Skeletal muscle tissue (tissue), 4 donors: ENCODE data around the gene OIP5. TPM values are rescaled to one million over a fixed set of nuclear protein-coding genes. Genes with fewer than 3 reads are reported as not detected.
A peak's percentile ranks its signal among the peaks of the same experiment; 100 is the strongest.
"Not testable (repeated sequence)": the region's sequence is repeated elsewhere in the genome, so short reads cannot be mapped to it uniquely, and the experiment has no call there.

Experiments
- H3K27ac ChIP-seq: one replicate; pipeline ENCODE4 v1.7.0; 2013; ENCODE audit warnings: mild to moderate bottlenecking, low read depth, low read length, inconsistent platforms
- H3K27me3 ChIP-seq, 3 donors: one replicate each; pipeline ENCODE4 v1.7.0; 2013; ENCODE audit warnings: low read length in 3 of 3; ENCODE audit not compliant: control insufficient read depth in 3 of 3, insufficient read depth in 3 of 3
- H3K36me3 ChIP-seq, 3 donors: one replicate each; pipeline ENCODE4 v1.7.0; 2013; ENCODE audit warnings: low read length in 3 of 3; ENCODE audit not compliant: control insufficient read depth in 3 of 3, insufficient read depth in 3 of 3
- H3K4me1 ChIP-seq, 3 donors: one replicate each; pipeline ENCODE4 v1.7.0; 2013; ENCODE audit warnings: low read length in 3 of 3, mild to moderate bottlenecking in 3 of 3; ENCODE audit not compliant: control insufficient read depth in 3 of 3, insufficient read depth in 3 of 3
- H3K4me3 ChIP-seq, 3 donors: one replicate each; pipeline ENCODE4 v1.7.0; 2013; ENCODE audit warnings: low read length in 3 of 3
- H3K9ac ChIP-seq, 3 donors: one replicate each; pipeline ENCODE4 v1.7.0; 2013; ENCODE audit warnings: low read length in 3 of 3, mild to moderate bottlenecking in 3 of 3, moderate library complexity in 2 of 3, low read depth in 1 of 3
- H3K9me3 ChIP-seq, 3 donors: one replicate each; pipeline ENCODE4 v1.7.0; 2013; ENCODE audit warnings: low read length in 3 of 3; ENCODE audit not compliant: control insufficient read depth in 3 of 3
- total RNA-seq: library from RNA; depleted of rRNA; stranded (reverse); fragments of >200 nt; gene quantifications from one replicate; pipeline ENCODE4 v1.2.3, GENCODE V29; 2014
- donor health status: Osteomylitis.

Gene OIP5
- total RNA-seq, 1 donor from 2014 or later = 3.7 TPM

DNA sequence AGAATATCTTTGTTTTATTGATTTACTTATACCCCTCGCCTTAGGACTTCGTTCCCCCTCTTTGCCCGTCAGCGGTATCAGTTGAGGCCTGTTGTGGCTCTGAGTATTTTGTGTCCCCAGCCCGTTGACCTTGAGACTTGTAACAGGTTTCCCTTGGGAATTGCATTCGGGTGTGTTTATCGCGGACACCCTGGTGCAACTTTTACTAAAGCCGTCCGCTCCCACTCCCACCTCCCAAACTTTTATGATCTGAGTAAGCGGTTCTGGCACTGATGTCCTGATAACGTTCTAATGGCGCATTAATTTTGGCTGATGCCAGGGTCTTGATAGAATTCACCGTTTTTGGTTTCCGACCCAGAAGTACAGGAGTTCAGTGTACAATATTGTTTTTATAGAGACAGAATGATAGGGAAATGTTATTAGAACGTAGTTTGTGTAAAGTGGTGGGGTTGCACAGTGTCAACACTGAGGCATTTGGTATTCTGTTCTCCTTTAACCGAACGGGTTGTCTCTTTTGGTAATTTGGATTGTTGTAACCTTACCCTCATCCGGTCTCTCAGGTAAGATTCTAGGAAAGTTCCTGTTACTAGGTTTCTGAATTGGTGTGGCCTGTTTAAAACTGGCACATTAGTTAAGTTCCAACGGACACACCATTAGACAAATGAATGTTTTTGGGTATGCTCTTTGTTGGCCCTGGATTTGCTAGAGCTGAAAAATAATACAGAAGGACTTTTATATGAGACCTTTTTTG lies 47.8 kb downstream of the OIP5 start:
- peaks cover 23 to 39% (median 35%) of the 10 kb centered on the region in 3 donors for H3K36me3 ChIP-seq
- peak overlapping the region; percentile 84 to 96 (median 93) for H3K4me3 ChIP-seq
- peak overlapping the region; percentile 87 to 97 (median 94) for H3K9ac ChIP-seq
- no peaks in the 10 kb centered on the region for H3K27me3 ChIP-seq
- H3K27ac ChIP-seq = peak overlapping the region; percentile 88
- no peaks in the 10 kb centered on the region for H3K9me3 ChIP-seq
- peaks cover 8 to 28% (median 14%) of the 10 kb centered on the region in 3 donors for H3K4me1 ChIP-seq

DNA sequence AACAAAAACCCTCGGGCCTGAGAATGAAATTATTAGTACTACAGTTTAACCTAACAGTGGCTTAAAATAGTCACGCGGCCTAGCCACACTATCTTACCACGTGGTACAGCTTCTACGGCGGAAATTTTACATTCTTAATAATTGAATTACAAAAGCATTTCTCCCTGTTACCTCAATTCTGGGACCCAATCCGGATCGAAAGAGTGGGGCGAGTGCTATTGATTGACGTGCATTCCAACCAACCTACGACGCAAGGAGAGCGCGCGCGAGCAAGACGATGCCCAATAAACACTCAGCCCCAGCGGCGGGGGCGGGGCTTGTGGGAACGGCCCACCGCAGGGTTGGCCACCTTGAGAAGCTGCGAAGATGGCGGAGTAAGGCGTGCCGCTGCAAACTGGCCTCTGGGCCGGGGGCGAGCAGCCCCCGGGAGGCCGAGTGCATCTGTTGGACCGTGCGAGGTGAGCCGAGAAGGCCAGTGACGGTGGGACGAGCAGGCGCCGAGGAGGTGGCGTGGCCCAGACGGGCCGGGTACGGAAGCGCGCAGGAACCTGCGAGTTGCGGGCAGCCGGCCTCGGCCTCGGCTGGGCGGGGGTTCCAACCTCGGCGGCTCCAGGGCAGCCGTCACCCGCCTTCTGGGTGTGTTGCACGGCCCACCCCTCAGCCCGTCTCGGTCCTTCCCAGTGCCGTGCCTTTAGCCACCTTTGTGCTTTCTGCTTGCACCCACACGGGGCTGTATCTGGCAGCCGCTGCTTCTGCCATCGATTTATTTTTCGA lies 48.6 kb downstream of the OIP5 start:
- H3K27me3 ChIP-seq = no peaks in the 10 kb centered on the region
- H3K27ac ChIP-seq = peak overlapping the region; percentile 88
- peak overlapping the region; percentile 87 to 97 (median 94) for H3K9ac ChIP-seq
- H3K4me1 ChIP-seq = peaks cover 8 to 28% (median 14%) of the 10 kb centered on the region in 3 donors
- peak overlapping the region; percentile 84 to 96 (median 93) for H3K4me3 ChIP-seq
- no peaks in the 10 kb centered on the region for H3K9me3 ChIP-seq
- peaks cover 23 to 43% (median 38%) of the 10 kb centered on the region in 3 donors for H3K36me3 ChIP-seq

DNA sequence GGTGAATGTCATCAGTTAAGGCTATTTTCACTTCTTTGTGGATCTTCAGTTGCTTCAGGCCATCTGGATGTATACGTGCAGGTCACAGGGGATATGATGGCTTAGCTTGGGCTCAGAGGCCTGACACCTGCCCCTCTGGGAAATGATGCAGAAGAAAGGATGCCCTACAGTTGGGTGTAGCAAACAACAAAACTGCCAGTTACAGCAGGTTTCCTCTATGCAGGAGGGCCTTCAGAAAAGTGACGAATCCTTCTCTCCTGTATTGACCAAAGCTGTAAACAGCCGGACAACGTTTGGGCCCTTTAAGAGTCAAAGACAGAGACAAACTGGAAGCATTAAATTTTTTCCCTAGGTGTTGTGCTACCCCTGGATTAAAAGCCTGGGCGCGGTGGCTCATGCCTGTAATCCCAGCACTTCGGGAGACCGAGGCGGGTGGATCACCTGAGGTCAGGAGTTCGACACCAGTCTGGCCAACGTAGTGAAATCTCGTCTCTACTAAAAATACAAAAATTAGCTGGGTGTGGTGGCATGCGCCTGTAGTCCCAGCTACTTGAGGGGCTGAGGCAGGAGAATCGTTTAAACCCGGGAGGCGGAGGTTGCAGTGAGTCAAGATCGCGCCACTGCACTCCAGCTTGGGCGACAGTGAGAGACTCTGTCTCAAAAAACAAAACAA lies 49.3 kb downstream of the OIP5 start:
- Histone ChIP-seq H3K36me3 (peaks cover 16 to 39% (median 34%) of the 10 kb centered on the region in 3 donors), H3K4me1 (peaks cover 8 to 21% (median 10%) of the 10 kb centered on the region in 3 donors), H3K9ac (peak overlapping the region; percentile 87 to 97 (median 94)), H3K27ac (peak overlapping the region; percentile 88), H3K4me3 (peak overlapping the region; percentile 84 to 96 (median 93))
- H3K27me3 ChIP-seq, H3K9me3 ChIP-seq: not testable (repeated sequence)

DNA sequence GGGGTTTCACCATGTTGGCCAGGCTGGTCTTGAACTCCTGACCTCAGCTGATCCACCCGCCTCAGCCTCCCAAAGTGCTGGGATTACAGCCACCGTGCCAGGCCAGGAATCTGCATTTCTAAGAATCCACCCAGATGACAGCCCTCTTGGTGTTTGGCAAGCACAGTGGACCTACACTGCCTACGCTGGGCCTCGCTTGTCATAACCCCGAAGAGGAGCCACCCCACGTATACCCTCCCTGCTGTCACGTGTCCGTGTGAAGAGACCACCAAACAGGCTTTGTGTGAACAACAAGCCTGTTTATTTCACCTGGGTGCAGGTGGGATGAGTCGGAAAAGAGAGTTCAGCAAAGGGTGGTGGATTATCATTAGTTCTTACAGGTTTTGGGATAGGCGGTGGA lies 50.0 kb downstream of the OIP5 start:
- not testable (repeated sequence) for H3K27ac ChIP-seq, H3K4me3 ChIP-seq, H3K9ac ChIP-seq, H3K27me3 ChIP-seq, H3K9me3 ChIP-seq
- Histone ChIP-seq H3K36me3 (peaks cover 12 to 35% (median 28%) of the 10 kb centered on the region in 3 donors), H3K4me1 (peaks cover 8 to 19% (median 9%) of the 10 kb centered on the region in 3 donors)

DNA sequence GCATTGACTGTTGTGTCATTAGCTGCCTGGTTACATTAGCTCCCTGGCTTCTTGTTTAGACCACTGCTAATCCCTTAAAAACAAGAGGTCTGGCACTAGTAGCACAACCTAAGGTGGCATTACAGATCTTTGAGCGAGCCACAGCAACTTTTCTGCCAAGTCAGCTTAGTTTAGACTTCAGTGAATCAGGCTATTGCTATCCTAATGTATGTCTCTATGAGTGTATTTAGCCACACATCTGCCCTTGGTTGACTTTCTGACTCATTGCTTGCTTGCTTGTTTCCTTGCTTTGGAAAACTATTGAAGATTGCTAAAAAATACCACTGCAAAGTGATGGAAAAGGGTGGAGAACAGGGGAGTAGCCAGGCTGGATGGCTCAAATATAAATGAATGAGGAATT lies 51.2 kb downstream of the OIP5 start:
- Histone ChIP-seq H3K9ac (no peak overlapping the region), H3K9me3 (no peaks in the 10 kb centered on the region), H3K4me3 (no peak overlapping the region), H3K27me3 (no peaks in the 10 kb centered on the region), H3K27ac (no peak overlapping the region), H3K4me1 (peaks cover 8 to 19% (median 9%) of the 10 kb centered on the region in 3 donors), H3K36me3 (peaks cover 5 to 29% (median 25%) of the 10 kb centered on the region in 3 donors)

DNA sequence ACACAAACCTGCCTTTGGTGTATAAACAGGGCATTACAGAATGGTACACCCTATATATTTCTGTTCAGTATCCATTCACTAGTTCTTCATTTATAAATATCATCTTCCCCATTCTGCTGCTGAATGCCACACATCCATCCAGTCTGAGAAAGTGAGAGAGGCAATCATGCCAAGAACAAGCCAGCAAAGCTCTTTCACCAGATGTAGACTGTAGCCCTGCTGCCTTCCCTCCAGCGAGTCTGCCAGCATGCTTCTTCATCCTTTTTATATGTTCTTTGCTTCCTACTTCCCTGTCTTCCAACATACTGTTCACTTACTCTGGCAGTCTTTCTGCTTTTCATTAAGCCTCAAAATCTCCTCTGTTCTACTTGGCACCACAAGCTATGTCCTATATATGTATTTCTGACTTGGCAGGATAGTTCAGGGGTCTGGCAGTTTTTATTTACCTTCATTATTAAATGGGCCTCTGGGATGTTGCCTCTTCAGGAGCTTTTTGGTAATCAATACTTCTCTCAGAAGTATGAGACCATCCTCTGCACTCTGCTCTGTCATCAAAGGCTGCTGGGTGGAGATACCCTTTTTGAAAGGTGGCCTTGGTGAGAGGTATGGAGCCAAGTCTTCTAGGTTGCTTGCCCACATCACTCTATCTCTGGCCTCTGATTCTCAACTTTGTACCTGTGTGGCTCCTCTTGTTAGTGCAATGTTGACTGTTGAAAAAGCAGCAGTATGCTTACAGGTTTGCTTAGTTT lies 52.7 kb downstream of the OIP5 start:
- no peaks in the 10 kb centered on the region for H3K27me3 ChIP-seq
- H3K9ac ChIP-seq = no peak overlapping the region
- H3K27ac ChIP-seq = no peak overlapping the region
- peaks cover 0 to 8% (median 2%) of the 10 kb centered on the region in 3 donors for H3K4me1 ChIP-seq
- H3K4me3 ChIP-seq = no peak overlapping the region
- H3K36me3 ChIP-seq = peaks cover 4 to 26% (median 26%) of the 10 kb centered on the region in 3 donors
- no peaks in the 10 kb centered on the region for H3K9me3 ChIP-seq

DNA sequence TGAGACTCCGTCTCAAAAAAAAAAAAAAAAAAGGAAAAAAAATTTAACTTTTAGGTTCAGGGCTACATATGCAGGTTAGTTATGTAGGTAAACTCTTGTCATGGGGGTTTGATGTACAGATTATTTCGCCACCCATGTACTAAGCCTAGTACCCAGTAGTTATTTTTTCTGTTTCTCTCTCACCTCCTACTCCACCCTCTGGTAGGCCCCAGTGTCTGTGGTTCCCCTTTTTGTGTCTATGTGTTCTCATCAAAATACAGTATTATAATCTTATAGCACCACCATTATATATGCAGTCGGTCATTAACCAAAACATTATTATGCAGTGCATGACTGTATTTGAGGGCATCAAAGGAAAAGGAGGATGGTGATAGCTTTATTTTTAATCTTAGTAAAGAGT lies 54.1 kb downstream of the OIP5 start:
- Histone ChIP-seq H3K9me3 (no peaks in the 10 kb centered on the region), H3K4me3 (no peak overlapping the region), H3K4me1 (peaks cover 0 to 2% (median 0%) of the 10 kb centered on the region in 3 donors), H3K9ac (no peak overlapping the region), H3K27me3 (no peaks in the 10 kb centered on the region), H3K27ac (no peak overlapping the region), H3K36me3 (peaks cover 6 to 31% (median 26%) of the 10 kb centered on the region in 3 donors)

DNA sequence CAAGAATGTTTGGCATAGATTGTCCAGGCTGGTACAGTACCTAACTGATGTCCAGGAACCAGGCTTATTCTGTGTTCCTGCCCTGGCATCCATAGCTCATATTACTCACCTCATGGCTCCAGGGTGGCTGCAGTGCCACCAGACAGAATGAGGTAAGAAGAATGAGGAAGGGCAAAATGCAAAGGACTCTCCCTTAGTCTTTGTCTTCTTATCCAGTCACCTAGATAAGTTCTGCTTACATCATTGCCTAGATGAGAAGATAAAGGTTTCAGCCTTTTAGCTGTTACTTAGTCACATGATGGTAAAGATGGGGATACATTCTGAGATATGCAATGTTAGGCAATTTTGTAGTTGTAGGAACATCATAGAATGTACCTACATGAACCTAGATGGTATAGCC lies 55.6 kb downstream of the OIP5 start:
- no peak overlapping the region for H3K9ac ChIP-seq
- H3K9me3 ChIP-seq = no peaks in the 10 kb centered on the region
- H3K36me3 ChIP-seq = peaks cover 7 to 31% (median 26%) of the 10 kb centered on the region in 3 donors
- no peaks in the 10 kb centered on the region for H3K4me1 ChIP-seq
- H3K4me3 ChIP-seq = no peak overlapping the region
- H3K27me3 ChIP-seq = no peaks in the 10 kb centered on the region
- H3K27ac ChIP-seq = no peak overlapping the region

DNA sequence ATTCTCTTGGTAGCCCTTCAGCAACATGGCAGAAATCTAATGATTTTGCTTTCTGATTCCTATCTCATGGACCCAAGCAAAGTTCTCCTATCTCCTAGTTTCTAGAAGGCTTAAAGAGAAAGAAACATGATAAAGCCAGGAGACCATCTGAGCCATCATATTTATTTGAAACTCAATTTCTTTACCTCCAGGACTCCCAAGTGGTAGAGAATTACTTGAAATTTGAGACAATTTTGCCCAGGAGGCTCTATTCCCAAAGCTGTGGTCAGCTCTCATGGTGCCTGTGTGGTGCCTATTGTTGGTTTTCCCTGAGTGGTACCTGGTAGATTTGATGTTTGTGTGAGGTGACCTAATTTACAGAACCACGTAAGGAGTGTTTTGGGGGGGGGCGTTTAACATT lies 62.5 kb downstream of the OIP5 start:
- no peak overlapping the region for H3K4me3 ChIP-seq
- H3K27ac ChIP-seq = no peak overlapping the region
- H3K36me3 ChIP-seq = peaks cover 12 to 22% (median 13%) of the 10 kb centered on the region in 3 donors
- no peaks in the 10 kb centered on the region for H3K9me3 ChIP-seq
- H3K9ac ChIP-seq = no peak overlapping the region
- H3K4me1 ChIP-seq = no peaks in the 10 kb centered on the region
- no peaks in the 10 kb centered on the region for H3K27me3 ChIP-seq
